Measurements from ENCODE around the gene ACAP3.

The ACAP3 gene

DNA sequence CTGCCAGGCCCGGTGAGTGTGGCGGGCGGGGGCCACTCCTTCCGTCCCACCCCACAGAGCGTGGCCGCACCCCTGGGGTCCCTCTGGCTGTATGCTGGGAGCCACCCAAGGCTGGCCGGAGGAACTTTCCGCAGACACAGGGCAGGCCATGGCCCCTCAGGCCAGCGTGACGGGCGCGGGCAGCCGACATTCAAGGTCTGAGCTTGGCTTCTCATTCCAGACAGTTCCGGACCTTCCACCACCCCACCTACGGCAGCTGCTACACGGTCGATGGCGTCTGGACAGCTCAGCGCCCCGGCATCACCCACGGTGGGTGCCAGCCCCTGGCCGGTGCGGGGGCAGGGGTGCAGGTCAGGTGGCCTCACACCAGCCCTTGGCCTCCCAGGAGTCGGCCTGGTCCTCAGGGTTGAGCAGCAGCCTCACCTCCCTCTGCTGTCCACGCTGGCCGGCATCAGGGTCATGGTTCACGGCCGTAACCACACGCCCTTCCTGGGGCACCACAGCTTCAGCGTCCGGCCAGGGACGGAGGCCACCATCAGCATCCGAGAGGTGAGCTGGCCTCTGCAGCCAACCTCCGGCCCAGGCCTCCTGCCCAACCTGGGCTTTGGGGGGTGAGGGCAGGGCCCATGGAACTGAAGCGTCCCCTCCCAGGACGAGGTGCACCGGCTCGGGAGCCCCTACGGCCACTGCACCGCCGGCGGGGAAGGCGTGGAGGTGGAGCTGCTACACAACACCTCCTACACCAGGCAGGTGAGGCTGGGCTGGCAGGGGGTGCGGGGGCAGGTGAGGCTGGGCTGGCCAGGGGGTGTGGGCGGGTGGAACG is 20.2 kb downstream of the ACAP3 start:
- no peak for DNase-seq (ENCODE audit: low read depth in 1 of 2, low spot score in 1 of 2)

DNA sequence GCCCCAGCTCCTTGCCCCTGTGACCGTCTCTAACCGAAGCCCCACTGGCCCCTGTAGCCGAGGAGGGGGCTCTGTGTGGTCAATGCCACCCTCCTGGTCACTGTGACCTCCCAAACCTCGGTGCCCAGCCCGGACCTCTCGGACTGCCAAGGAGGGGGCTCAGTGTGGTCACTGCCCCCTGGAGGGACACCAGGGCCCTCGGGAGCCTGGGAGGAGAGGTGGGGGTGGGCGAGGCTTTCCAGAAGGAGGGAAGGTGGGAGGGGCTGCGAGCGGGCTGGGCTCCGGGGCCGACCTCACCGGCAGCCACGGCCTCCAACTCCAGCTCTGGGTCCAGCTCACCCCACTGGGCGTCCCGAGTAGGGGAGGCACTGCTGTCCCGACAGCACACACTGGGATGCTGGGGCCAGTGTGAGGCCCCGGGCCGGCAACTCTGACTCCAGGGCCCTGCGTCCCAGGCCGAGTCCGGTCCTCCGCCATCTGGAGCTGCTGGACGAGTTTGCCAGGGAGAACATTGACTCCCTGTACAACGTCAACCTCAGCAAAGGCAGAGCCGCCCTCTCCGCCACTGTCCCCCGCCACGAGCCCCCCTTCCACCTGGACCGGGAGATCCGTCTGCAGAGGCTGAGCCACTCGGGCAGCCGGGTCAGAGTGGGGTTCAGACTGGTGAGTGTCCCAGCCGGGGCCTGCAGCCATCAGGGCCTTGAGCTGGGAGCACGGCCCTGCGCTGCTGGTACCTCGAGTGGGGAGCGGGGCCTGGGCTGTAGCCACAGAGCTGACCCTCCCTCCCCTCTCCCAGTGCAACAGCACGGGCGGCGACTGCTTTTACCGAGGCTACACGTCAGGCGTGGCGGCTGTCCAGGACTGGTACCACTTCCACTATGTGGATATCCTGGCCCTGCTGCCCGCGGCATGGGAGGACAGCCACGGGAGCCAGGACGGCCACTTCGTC is 21.1 kb downstream of the ACAP3 start:
- DNase-seq (ENCODE audit: low read depth in 1 of 2, low spot score in 1 of 2) = no peak

DNA sequence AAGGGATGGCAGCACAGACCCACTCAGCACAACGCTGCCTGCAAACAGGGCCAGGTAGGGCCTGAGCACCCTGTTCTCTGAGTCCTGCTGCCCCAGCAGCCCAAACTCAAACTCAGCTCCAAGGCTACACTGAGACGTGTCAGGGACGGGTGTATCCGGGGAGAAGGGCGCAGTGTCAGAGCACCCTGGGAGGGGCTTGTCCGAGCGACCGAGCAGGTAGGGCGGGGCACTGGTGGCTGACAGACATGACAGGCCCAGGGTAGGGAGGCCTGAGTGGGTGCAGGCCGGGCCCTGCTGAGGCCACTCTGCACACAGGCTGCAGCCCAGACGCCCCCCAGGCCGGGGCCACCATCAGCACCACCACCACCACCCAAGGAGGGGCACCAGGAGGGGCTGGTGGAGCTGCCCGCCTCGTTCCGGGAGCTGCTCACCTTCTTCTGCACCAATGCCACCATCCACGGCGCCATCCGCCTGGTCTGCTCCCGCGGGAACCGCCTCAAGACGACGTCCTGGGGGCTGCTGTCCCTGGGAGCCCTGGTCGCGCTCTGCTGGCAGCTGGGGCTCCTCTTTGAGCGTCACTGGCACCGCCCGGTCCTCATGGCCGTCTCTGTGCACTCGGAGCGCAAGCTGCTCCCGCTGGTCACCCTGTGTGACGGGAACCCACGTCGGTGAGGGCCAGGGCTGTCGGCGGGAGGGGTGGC is 22.0 kb downstream of the ACAP3 start:
- no peak for DNase-seq (ENCODE audit: low read depth in 1 of 2, low spot score in 1 of 2)

DNA sequence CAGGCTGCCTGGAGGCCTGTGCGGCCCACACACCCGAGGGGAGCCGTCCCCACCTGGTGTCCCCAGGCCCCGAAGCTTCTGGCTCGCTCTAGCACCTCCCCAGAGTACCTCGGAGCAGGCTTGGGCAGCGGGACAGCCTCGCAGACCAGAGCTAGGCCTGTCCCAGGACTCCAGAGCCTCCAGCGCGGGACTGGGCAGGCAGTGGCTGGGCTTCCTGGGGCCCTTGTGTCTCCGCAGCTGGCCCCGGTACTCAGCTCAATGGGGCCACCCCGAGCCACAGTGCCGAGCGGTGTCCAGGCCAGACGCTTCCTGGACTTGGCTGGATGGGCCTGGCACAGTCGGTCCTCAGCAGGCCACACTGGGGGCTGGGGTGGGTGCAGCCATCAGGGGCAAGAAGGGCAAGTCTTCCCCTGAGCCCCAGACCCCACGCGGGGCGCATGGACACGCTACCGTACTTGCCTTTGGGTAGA is 22.6 kb downstream of the ACAP3 start:
- no peak for DNase-seq (ENCODE audit: low read depth in 1 of 2, low spot score in 1 of 2)

DNA sequence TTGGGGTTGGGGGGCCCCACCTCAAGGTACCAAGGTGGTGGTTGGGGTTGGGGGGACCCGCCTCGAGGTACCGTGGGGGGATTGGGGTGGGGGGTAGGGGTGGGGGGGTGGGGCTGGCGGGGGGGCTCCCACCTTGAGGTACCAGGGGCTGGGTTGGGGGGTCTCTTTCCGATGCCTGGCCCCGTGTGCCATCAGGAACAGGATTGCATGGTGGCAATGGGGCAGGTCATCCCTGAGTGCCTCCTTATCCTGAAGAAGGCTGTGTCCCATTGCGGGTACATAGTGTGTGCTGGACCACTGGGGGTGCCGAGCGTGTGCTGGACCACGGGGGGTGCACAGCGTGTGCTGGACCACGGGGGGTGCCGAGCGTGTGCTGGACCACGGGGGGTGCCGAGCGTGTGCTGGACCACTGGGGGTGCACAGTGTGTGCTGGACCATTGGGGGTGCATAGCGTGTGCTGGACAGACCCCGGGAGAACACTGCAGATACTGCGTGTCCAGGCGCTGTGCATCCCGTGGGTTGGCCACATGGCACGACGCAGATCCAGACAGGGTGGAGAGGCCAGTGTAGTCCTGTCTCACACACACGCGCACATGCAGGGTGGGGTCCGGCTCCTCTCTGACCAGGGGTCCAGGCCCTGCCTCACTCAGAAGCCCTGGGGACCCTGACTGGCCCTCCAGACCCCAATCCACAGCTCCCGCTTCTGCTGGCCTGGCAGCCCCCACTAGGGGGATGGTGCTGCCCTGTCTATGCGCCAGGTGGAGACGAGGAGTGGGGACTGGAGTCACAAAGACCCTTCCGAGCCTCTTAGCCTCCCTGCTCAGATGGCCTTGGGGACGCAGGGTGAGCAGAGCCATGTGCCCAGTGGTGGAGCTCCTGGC is 23.3 kb downstream of the ACAP3 start:
- DNase-seq (ENCODE audit: low read depth in 1 of 2, low spot score in 1 of 2) = no peak

DNA sequence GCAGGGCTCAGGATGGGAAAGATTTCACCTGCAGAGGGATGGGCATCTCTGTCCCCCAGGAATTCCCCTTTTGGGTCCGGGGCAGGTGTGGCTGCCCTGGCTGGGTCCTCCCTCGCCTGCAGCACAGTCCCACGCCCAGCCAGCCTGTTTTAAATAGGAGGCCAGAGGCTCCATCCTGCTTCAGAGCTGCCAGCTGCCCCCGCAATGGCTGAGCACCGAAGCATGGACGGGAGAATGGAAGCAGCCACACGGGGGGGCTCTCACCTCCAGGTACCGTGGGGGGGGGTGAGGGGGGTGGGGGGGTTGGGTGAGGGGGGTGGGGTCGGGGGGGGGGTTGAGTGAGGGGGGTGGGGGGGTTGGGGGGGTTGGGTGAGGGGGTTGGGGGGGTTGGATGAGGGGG is 23.9 kb downstream of the ACAP3 start:
- DNase-seq (ENCODE audit: low read depth in 1 of 2, low spot score in 1 of 2) = no peak

DNA sequence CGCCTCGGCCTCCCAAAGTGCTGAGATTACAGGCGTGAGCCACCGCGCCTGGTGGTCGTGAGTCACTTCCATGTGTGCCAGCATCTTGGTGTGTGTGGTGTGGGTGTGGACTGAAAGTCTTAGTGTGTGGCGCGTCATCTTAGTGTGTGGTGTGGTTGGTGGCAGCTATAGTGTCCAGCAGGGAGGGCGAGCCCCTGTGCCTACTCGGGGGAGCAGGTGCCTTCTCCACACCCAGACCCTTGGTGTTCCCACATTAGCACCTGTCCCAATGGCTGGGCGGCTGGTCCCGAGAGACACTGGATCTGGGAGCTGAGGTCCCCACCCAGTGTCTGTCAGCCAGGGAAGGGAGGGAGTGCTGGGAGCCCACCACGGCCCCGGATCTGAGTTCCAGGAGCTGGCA is 24.7 kb downstream of the ACAP3 start:
- no peak for DNase-seq (ENCODE audit: low read depth in 1 of 2, low spot score in 1 of 2)

DNA sequence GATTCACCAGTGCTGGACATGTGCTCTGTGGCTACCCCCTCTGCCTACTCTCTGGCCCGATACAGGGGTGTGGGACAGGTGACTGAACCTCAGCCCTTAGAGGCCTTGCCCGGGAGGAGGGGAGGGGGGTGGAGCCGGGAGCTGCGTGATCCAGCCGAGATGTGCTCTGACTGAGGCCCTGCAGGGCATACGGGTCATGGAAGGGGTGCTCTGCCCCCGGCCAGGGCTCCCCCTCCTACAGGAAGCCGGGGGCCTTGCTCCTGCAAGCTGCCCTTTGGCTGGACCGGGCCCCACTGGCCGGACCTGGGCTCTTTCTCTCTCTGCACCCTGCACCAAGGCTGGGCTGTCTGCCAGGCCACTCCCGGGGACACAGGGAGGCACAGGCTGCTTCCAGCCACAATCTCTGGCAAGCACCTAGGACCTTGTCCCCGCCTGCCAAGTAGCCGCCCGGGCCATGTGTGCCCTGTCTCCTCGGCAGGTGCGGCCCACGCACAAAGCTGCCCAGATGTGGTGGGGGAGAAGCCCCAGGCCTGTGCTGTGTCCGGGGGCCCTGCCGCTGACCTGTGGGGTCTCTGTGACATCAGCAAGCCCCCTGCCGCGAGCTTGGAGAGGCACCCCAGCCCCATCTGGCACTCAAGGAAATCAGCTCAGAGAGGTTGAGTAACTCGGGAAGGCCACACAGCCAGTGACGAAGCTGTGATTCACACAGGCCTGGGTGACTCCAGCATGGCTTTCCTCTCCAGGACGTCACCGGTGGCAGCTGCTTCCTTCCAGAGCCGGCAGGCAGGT is 26.0 kb downstream of the ACAP3 start:
- no peak for DNase-seq (ENCODE audit: low read depth in 1 of 2, low spot score in 1 of 2)

DNA sequence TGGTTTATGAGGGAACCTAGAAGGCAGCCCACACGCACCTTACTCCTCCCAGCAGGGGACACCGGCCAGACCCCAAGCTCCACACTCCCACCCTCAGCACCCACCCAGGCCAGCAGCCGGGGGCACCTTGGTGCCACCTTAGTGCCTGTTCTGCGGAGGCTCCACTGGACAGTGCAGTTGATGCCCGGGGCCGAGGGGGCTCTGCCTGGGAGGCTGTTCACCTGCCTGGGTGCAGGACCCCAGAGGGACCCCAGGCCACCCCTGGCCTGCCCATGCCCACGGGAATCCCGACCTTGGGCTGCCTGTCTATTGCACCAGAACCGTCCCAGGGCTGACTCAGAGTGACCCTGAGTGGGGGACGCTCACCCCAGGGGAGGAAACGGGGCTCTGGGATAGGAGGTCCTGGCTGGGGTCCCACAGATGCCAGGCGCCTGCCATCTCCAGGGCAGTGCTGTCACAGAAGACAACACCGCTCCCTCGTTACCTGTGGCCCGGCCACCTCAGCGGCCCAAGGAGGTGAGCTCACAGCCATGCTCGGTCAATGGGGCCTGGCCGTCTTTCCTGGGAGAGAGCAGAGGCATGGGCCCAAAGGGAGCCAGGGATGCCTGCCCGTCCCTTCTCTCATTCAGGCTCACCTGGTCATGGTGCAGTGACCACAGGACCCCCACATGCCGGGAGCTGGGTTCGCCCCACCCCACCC is 26.8 kb downstream of the ACAP3 start:
- no peak for DNase-seq (ENCODE audit: low read depth in 1 of 2, low spot score in 1 of 2)

DNA sequence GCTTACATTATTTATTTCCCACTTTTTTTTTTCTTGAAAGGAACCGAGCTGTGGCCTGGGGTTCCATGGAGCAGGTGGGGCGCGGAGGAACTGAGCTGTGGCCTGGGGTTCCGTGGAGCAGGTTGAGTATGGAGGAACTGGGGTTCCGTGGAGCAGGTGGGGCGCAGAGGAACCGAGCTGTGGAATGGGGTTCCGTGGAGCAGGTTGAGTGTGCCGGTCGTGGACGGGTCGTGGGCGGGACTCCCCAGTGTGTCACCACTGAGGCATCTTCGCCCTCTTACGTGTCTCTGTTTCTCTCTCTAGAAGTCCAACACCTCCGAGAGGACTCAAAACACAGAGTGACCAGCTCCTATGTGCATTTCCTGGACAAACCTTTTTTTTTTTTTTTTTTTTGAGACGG is 28.7 kb downstream of the ACAP3 start:
- no peak for DNase-seq (ENCODE audit: low read depth in 1 of 2, low spot score in 1 of 2)

DNA sequence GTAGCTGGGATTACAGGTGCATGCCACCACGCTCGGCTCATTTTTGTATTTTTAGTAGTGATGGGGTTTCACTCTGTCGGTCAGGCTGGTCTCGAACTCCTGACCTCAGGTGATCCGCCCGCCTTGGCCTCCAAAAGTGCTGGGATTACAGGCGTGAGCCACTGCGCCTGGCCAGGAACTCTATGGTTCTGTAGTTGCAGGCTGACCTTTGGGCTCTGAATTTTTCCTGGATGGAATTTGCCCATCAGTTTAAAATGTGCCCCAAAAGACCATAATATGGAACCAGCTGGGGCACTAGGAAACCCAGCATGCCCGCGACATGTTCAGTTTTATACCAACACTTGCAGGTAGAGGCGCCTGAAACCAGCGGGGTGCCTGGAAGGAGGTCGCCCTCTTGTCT is 29.1 kb downstream of the ACAP3 start:
- no peak for DNase-seq (ENCODE audit: low read depth in 1 of 2, low spot score in 1 of 2)

DNA sequence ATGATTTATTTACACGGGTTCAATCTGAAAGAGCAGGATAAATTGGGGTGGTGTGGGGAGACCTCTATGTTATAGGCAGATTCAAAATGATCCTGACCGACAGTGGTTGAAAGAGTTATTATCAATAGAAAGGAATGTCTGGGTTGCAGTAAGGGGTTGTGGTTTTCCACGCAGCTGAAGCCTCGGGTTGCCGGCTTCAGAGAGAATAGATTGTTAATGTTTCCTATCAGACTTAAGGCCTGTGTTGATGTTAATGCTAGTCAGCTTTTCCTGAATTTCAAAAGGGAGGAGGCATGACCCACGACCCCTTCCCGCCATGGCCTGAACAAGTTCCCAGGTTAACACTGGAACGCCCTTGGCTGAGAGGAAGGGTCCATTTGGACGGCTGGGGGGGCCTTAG is 31.9 kb downstream of the ACAP3 start:
- no peak for DNase-seq (ENCODE audit: low read depth in 1 of 2, low spot score in 1 of 2)

DNA sequence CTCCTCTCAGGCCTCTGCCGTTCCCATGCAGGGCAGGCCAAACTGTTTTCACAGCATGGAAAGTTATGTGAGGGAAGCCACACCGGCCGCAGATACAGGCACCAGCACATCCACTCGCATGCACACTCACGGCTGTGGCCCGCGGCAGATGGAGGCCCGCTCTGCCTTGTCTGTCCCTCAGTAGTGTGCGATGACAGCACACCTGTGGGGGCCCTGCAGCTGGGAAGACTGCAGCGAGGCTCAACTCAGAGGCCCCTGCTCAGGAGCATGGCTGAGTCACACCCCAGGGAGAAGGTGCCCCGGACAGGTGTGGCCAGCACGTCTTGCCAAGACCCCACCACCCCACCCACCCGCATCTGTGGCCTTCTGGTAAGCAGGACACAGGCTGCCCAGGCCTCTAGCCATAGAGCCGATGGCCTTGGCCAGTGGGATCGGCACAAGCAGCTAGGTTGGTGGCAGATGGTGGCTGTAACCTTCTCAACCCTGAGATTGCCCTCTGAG is 32.7 kb downstream of the ACAP3 start:
- DNase-seq (ENCODE audit: low read depth in 1 of 2, low spot score in 1 of 2) = no peak

DNA sequence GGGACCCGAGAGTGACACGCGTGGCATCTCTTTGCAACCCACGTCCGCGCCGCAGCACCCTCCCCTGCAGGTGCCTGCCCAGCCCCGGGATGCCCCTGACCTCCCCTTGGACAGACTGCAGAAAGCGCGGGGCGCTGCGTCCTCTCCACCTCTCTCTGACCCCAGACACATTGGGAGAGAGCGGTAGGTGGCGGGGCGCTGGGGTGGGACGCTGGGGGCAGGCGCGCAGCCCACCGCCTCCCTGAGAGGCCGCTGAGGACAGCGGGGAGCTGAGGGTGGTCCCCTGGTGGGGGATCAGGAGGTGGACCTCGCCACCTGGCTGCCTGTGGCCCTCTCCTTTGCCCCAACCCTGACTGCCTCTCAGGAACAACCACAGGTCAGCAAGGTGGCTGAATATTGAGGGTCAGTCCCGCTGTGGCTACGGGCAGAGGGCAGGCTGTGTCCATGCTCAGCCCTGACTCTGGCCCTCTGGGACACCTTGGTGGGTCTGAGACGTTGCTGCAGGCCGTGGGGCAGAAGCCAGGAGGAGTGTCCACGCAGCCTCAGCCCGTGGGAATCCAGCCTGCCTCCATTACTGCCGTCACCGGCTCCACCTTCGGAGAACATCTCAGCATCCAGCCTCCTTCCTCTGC is 33.3 kb downstream of the ACAP3 start:
- no peak for DNase-seq (ENCODE audit: low read depth in 1 of 2, low spot score in 1 of 2)

DNA sequence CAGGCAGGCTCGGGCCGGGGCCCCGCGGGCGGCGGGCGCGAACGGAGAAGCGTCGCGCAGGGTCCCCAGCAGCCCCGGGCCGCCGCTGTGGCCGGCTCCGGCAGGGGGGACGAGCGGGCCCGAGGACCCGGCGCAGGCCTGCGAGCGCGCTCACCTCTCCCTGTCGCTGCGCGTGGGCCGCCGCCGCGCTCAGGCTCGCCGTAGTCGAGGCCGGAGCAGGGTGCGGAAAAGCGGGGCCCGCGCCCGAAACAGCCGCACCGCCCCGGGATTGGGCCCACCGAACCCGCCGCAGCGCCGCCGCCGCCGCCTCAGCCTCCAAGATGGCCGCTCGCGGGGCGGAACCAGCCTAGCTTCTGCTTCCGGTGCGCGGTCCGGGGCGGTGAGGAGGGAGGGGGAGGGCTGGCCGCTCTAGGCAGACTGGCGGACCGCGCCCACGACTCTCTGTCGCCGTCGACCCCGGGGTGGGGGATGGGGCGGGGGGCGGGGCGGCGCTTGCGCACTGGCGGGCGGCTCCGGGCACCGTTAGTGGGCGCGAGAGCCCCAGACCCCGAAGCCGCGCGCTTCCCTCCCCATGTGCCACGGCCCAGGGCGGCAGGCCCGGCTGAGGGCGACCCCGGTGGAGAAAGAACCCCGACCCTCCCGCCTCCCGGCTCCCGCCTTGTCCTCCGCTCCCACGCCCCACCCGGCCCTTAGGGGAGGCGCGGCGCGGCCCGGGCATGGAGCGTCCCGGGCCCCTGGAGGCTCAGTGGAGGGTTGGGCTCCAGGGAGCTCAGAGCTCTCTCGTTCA is 34.0 kb downstream of the ACAP3 start, which contains the start of gene UBE2J2:
Gene UBE2J2, minus strand, starts transcription at position 343 of the 787 bp plus-strand sequence. CDS start 5,862 bp downstream, outside the sequence.
- DNase-seq (ENCODE audit: low read depth in 1 of 2, low spot score in 1 of 2) = peak; percentile 84 to 92

DNA sequence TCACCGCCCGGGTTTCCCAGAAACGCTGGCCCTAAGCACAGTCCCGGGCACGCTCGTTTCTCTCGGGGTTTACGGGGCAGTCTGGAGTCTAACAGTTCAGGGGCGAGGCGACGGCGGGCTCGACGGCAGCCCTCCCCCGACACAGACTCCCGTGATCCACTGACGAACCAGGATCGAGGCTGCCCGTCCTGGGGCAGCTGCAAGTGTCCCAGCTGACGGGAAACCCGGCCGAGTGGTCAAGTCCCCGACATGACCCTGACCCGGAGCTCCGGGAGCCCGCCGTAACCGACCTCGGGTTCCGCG is 34.6 kb downstream of the ACAP3 start:
- no peak for DNase-seq (ENCODE audit: low read depth in 1 of 2, low spot score in 1 of 2)

DNA sequence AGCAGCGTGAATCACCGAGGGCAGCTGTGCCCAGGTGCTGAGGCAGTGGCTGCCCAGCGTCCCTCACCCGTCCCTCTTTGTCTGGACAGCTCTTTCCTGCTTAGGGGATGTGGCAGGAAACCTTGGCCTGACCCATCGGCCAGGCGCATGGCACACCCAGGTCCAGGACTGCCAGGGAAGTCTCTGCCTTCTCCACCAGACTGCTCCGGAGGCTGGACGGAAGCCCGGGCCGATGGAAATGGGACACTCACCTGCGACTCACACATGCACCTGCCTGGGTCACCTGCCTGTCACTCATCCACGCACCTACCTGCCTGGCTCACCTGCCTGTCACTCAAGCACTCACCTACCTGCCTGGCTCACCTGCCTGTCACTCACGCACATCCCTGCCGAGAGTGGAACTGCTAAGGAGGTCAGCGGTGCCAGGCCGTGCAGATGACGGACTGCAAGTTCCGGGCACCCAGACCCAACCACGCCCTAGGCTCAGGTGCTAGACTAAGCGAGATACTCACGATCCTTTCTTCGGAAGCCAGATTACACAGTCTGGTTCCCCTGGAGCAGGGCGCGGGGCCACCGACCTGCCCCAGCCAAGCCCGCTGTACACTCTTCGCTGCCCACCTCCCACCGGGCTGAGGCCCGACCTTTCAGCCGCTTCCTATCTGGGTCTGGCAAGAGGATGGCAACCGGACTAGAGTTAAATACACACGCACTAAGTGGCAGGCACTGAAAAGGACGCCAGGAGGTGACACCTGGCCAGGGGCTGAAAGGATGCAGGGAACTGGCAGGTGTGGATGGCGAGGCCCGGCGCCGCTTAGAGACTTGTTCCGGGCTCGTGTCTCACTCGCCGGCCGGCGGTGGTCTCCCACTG is 35.2 kb downstream of the ACAP3 start:
- no peak for DNase-seq (ENCODE audit: low read depth in 1 of 2, low spot score in 1 of 2)

Data from activated CD4-positive, alpha-beta T cell treated with anti-CD3 and anti-CD28 coated beads, Interleukin-2, amount 50 U/mL, for 24 hours (primary cell).